Gastrocnemius medialis (tissue), 4 donors: Measurements from ENCODE around the gene CALML3.

Source experiments
- CTCF ChIP-seq, 5 experiments: fragments of 450-650 bp in 3 of 5; fragments of 200-600 bp in 2 of 5; sonication (generic) in 2 of 5; IDR thresholded peaks in 4 of 5; conservative IDR thresholded peaks in 1 of 5; 1 replicate in 4 of 5; 2 replicates in 1 of 5; pipeline ENCODE4 v1.5.1; 2016 to 2019; ENCODE audit warnings: antibody characterized with exemption in 5 of 5, mild to moderate bottlenecking in 3 of 5, moderate library complexity in 3 of 5
- POLR2A ChIP-seq, 2 donors: fragments of 450-650 bp; IDR thresholded peaks; one replicate each; pipeline ENCODE4 v1.6.1; 2017; ENCODE audit warnings: antibody characterized with exemption in 2 of 2, mild to moderate bottlenecking in 2 of 2, moderate library complexity in 2 of 2

DNA sequence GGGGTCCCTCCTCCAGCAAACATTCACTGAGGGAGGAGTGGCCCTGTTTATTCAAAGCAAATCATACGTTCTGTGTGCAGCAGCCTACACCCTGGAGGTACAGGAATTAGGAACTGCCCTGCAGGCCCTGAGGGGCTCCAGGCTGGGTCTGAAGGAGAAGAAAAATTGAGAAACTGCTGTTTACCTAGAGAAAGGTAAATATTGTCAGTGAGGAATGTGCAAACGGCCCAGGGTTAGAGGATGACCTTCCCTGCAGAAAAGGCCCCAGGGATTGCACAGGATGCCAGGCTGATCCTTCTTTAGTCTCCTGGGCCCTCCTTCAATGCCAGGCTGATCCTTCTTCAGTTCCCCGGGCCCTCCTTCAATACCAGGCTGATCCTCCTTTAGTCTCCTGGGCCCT is 31.1 kb upstream of the CALML3 start:
- TF ChIP-seq CTCF (IDR thresholded peaks at IDR 0.05 in 4 of 5, conservative IDR thresholded peaks at IDR 0.05 in 1 of 5) = no peak
- TF ChIP-seq POLR2A (IDR thresholded peaks at IDR 0.05) = no peak
